Tibial artery (tissue), 4 donors: ENCODE data around the gene KRT20.

ENCODE experiments used
- DNase-seq, 2 donors: peaks; one replicate each; pipeline ENCODE4 v3.0.0-alpha.2; 2019
- H3K27ac ChIP-seq, 2 donors: fragments of 200-600 bp; sonication (generic) in 1 of 2; 1 replicate in 1 of 2; 2 replicates in 1 of 2; pipeline ENCODE4 v1.5.1; 2018 to 2019; ENCODE audit warnings: mild to moderate bottlenecking in 1 of 2
- H3K27me3 ChIP-seq, 2 donors: fragments of 200-600 bp; sonication (generic) in 1 of 2; one replicate each; pipeline versions ENCODE4 v1.5.1 to v1.6.0; 2016 to 2019
- H3K36me3 ChIP-seq, 3 donors: fragments of 200-600 bp; sonication (generic) in 2 of 3; one replicate each; pipeline ENCODE4 v1.5.1; 2016 to 2019; ENCODE audit warnings: mild to moderate bottlenecking in 2 of 3
- H3K4me1 ChIP-seq, 4 donors: fragments of 200-600 bp; sonication (generic) in 2 of 4; 1 replicate in 3 of 4; 2 replicates in 1 of 4; pipeline ENCODE4 v1.5.1; 2016 to 2019
- H3K4me3 ChIP-seq, 2 donors: fragments of 200-600 bp; sonication (generic) in 1 of 2; 1 replicate in 1 of 2; 2 replicates in 1 of 2; pipeline ENCODE4 v1.5.1; 2018 to 2019; ENCODE audit warnings: mild to moderate bottlenecking in 2 of 2
- H3K9me3 ChIP-seq, 3 donors: fragments of 200-600 bp; sonication (generic) in 1 of 3; one replicate each; pipeline ENCODE4 v1.5.1; 2016 to 2019
- intact Hi-C: fragments of 100-400 bp; cut with DNase I; formaldehyde crosslinking; loops from one replicate; pipeline ENCODE4 v1.15.0; 2023; ENCODE audit warnings: low total_unique reads
- TF ChIP-seq, protein P1 (sequence below), 2 experiments: fragments of 200-600 bp in 1 of 2; fragments of 450-650 bp in 1 of 2; IDR thresholded peaks; one replicate each; pipeline ENCODE4 v1.5.1; 2017 to 2019; ENCODE audit warnings: antibody characterized with exemption in 2 of 2, mild to moderate bottlenecking in 1 of 2, moderate library complexity in 1 of 2

KRT20 gene

GRCh38 chr17:40871316-40871715, 13.7 kb downstream of the KRT20 start:
- no peak overlapping the region for H3K4me3 ChIP-seq
- TF ChIP-seq, protein P1, sequence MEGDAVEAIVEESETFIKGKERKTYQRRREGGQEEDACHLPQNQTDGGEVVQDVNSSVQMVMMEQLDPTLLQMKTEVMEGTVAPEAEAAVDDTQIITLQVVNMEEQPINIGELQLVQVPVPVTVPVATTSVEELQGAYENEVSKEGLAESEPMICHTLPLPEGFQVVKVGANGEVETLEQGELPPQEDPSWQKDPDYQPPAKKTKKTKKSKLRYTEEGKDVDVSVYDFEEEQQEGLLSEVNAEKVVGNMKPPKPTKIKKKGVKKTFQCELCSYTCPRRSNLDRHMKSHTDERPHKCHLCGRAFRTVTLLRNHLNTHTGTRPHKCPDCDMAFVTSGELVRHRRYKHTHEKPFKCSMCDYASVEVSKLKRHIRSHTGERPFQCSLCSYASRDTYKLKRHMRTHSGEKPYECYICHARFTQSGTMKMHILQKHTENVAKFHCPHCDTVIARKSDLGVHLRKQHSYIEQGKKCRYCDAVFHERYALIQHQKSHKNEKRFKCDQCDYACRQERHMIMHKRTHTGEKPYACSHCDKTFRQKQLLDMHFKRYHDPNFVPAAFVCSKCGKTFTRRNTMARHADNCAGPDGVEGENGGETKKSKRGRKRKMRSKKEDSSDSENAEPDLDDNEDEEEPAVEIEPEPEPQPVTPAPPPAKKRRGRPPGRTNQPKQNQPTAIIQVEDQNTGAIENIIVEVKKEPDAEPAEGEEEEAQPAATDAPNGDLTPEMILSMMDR (IDR thresholded peaks at IDR 0.05) = no peak
- DNase-seq = no peak
- H3K27me3 ChIP-seq = peaks cover 0 to 14% of the 10 kb centered on the region in 2 donors
- no peak overlapping the region for H3K27ac ChIP-seq
- no peaks in the 10 kb centered on the region for H3K9me3 ChIP-seq
- H3K4me1 ChIP-seq = no peaks in the 10 kb centered on the region
- H3K36me3 ChIP-seq = no peaks in the 10 kb centered on the region
- intact Hi-C loops = no loop called here

DNA sequence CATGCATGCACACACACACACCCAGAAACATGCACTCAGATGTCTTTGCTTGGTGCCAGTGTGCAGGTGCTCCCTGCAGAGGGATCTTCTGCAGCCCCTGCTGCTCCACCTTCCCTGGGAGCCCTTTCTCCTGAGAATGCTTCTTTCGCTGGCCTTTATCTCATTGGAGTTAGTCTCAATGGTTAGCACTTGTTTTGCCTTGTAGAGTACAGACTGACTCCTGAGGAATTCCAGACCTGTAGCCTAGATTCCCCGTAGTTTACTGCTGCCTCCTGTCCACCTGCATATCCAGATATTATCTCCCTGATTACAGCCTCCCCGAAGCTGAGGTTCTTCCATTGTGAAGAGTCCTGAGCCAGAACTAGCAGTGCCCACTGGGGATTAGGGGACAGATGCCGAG, 14.9 kb downstream of the KRT20 start:
- no peak overlapping the region for H3K27ac ChIP-seq
- no peaks in the 10 kb centered on the region for H3K9me3 ChIP-seq
- intact Hi-C loops = no loop called here
- H3K36me3 ChIP-seq = no peaks in the 10 kb centered on the region
- TF ChIP-seq, protein P1 (IDR thresholded peaks at IDR 0.05) = no peak
- no peak for DNase-seq
- no peaks in the 10 kb centered on the region for H3K4me1 ChIP-seq
- peaks cover 0 to 14% of the 10 kb centered on the region in 2 donors for H3K27me3 ChIP-seq
- H3K4me3 ChIP-seq = no peak overlapping the region

DNA sequence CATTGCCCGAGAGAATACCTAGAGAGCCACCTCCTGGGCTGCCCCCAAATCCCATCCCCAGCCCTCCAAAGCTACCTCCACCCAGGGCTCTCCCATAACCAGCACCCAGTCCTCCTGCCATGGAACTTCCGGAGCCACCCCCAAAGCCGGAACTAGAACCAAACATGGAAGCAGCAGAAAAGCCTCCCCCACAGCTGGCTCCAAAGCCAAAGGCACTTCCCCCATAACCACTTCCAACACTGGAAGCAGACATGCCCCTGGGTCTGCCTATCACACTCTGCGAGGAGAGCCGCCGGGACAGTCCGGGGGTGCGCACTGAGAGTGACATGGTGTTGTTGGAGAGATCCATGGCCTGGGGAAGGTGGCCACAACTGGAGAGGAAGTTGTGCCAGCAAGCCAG, 18.2 kb downstream of the KRT20 start, which contains the start of gene KRT12:
Gene KRT12, minus strand, starts transcription at position 386 of the 400 bp plus-strand sequence. Its CDS starts 37 bp downstream, at position 349.
- no peaks in the 10 kb centered on the region for H3K36me3 ChIP-seq
- DNase-seq = no peak
- no peaks in the 10 kb centered on the region for H3K4me1 ChIP-seq
- H3K27me3 ChIP-seq = peaks cover 0 to 24% of the 10 kb centered on the region in 2 donors
- H3K27ac ChIP-seq = no peak within 1 kb of the TSS
- no peak within 1 kb of the TSS for H3K4me3 ChIP-seq
- intact Hi-C loops = no loop called here
- no peaks in the 10 kb centered on the region for H3K9me3 ChIP-seq
- TF ChIP-seq, protein P1 (IDR thresholded peaks at IDR 0.05) = no peak

GRCh38 chr17:40864661-40865390, 20.2 kb downstream of the KRT20 start:
- TF ChIP-seq, protein P1 (IDR thresholded peaks at IDR 0.05) = no peak
- Histone ChIP-seq H3K4me3 (no peak overlapping the region), H3K27ac (no peak overlapping the region), H3K9me3 (no peaks in the 10 kb centered on the region), H3K27me3 (peaks cover 0 to 9% of the 10 kb centered on the region in 2 donors), H3K36me3 (no peaks in the 10 kb centered on the region), H3K4me1 (no peaks in the 10 kb centered on the region)
- DNase-seq = no peak
- intact Hi-C loops = no loop called here

GRCh38 chr17:40862985-40863733, 21.9 kb downstream of the KRT20 start:
- TF ChIP-seq, protein P1 (IDR thresholded peaks at IDR 0.05) = no peak
- Histone ChIP-seq H3K36me3 (no peaks in the 10 kb centered on the region), H3K27me3 (peaks cover 0 to 9% of the 10 kb centered on the region in 2 donors), H3K27ac (no peak overlapping the region), H3K4me1 (no peaks in the 10 kb centered on the region), H3K9me3 (no peaks in the 10 kb centered on the region), H3K4me3 (no peak overlapping the region)
- intact Hi-C loops = no loop called here
- no peak for DNase-seq
